Amygdala (tissue), 56 donors: ENCODE results near the gene MBP.
"Not testable (repeated sequence)": the region's sequence is repeated elsewhere in the genome, so short reads cannot be mapped to it uniquely, and the experiment has no call there.

Experiments used
- DNase-seq, 56 donors: peaks; one replicate each; lab custom pipeline; 2025; lab: John Stamatoyannopoulos, UW

MBP gene

GRCh38 chr18:77038182-77038858 lies 94.3 kb downstream of the MBP start:
- no peak for DNase-seq

GRCh38 chr18:77037567-77037966 lies 95.0 kb downstream of the MBP start:
- peak in 14 of 56 donors; percentile 27 to 62 (median 50) for DNase-seq

- peak in 1 of 56 donors; percentile 18 for DNase-seq
Measured at GRCh38 chr18:77035380-77036187, 97.0 kb downstream of the MBP start.

GRCh38 chr18:77033575-77033974 lies 99.0 kb downstream of the MBP start:
- no peak for DNase-seq

GRCh38 chr18:77032181-77032701 lies 100.3 kb downstream of the MBP start:
- DNase-seq = peak in 1 of 56 donors; percentile 54

- DNase-seq = no peak
Measured at GRCh38 chr18:77031662-77032061, 100.9 kb downstream of the MBP start.

- DNase-seq = no peak
Measured at GRCh38 chr18:77030201-77030600, 102.4 kb downstream of the MBP start.

- DNase-seq = no peak
Measured at GRCh38 chr18:77025831-77026363, 106.7 kb downstream of the MBP start.

- no peak for DNase-seq
Measured at GRCh38 chr18:77025123-77025522, 107.5 kb downstream of the MBP start.

- DNase-seq = no peak
Measured at GRCh38 chr18:77024476-77024875, 108.1 kb downstream of the MBP start.

- DNase-seq = no peak
Measured at GRCh38 chr18:77023102-77023782, 109.3 kb downstream of the MBP start.

- DNase-seq = peak in 5 of 56 donors; percentile 16 to 58 (median 33)
Measured at GRCh38 chr18:77022556-77022955, 110.0 kb downstream of the MBP start.

- DNase-seq = no peak
Measured at GRCh38 chr18:77022116-77022515, 110.5 kb downstream of the MBP start.

- DNase-seq = not testable (repeated sequence)
Measured at GRCh38 chr18:77021478-77021877, 111.1 kb downstream of the MBP start.

GRCh38 chr18:77021075-77021474 lies 111.5 kb downstream of the MBP start:
- DNase-seq = no peak

- peak in 18 of 56 donors; percentile 7 to 70 (median 50) for DNase-seq
Measured at GRCh38 chr18:77020561-77020960, 112.0 kb downstream of the MBP start.

- no peak for DNase-seq
Measured at GRCh38 chr18:77019641-77020040, 112.9 kb downstream of the MBP start.

- not testable (repeated sequence) for DNase-seq
Measured at GRCh38 chr18:77018650-77019049, 113.9 kb downstream of the MBP start.

- peak in 2 of 56 donors; percentile 65 to 84 for DNase-seq
Measured at GRCh38 chr18:77017355-77017754, 115.2 kb downstream of the MBP start.

- peak; percentile 64 to 98 (median 90) for DNase-seq
Measured at GRCh38 chr18:77016936-77017335, 115.6 kb downstream of the MBP start.
